NB4 (cell line): ENCODE measurements around the gene PHACTR1.

Experiments
- CTCF ChIP-seq: IDR thresholded peaks from one replicate; pipeline ENCODE4 v1.5.1; 2012; ENCODE audit warnings: low read depth, low read length
- MAX ChIP-seq: IDR thresholded peaks from 2 replicates; pipeline ENCODE4 v1.6.1; 2011; ENCODE audit warnings: low read depth, low read length
- MYC ChIP-seq: IDR thresholded peaks from 2 replicates; pipeline ENCODE4 v1.6.1; 2011; ENCODE audit warnings: low read depth, low read length
- POLR2A ChIP-seq: IDR thresholded peaks from 2 replicates; pipeline ENCODE4 v1.6.1; 2011; ENCODE audit warnings: mild to moderate bottlenecking; ENCODE audit not compliant: insufficient read length; ENCODE audit errors: extremely low read depth

GRCh38 chr6:13299403-13299821 lies 582.8 kb downstream of the PHACTR1 start:
- no peak for TF ChIP-seq CTCF
- TF ChIP-seq POLR2A, result no peak
- no peak for TF ChIP-seq MYC
- no peak for TF ChIP-seq MAX
